Neural cell (in vitro differentiated cells): Measurements from ENCODE around the gene RRP1. TPM values are rescaled to one million over a fixed set of nuclear protein-coding genes. Genes with fewer than 3 reads are reported as not detected.

Experiments
- H2AFZ ChIP-seq: fragments of 200-600, 300-800 bp; sonication (generic), shearing (Covaris generic); 2 replicates; pipeline ENCODE4 v1.6.0; 2014; ENCODE audit warnings: low read depth, mild to moderate bottlenecking, antibody characterized with exemption, low read length, moderate library complexity
- H3F3A ChIP-seq: fragments of 200-600 bp; shearing (Covaris generic); 2 replicates; pipeline ENCODE4 v1.6.1; 2016; ENCODE audit warnings: mild to moderate bottlenecking, moderate library complexity, mixed read lengths, antibody characterized with exemption, low read length; ENCODE audit not compliant: insufficient read depth, poor library complexity, severe bottlenecking
- H3K27ac ChIP-seq: fragments of 200-600, 300-800 bp; sonication (generic), shearing (Covaris generic); 2 replicates; pipeline ENCODE4 v1.5.1; 2014; ENCODE audit warnings: mild to moderate bottlenecking, low read length, moderate library complexity
- H3K27me3 ChIP-seq: fragments of 300-800, 200-600 bp; sonication (generic), shearing (Covaris generic); 2 replicates; pipeline ENCODE4 v1.6.0; 2014; ENCODE audit warnings: mild to moderate bottlenecking, low read depth, low read length, moderate library complexity; ENCODE audit not compliant: insufficient read depth
- H3K36me3 ChIP-seq: fragments of 300-800, 200-600 bp; sonication (generic), shearing (Covaris generic); 2 replicates; pipeline ENCODE4 v1.5.1; 2014; ENCODE audit warnings: mild to moderate bottlenecking, antibody characterized with exemption, low read length, moderate library complexity; ENCODE audit not compliant: insufficient read depth
- H3K4me2 ChIP-seq: fragments of 300-800, 200-600 bp; sonication (generic), shearing (Covaris generic); 2 replicates; pipeline ENCODE4 v1.6.0; 2014; ENCODE audit warnings: mild to moderate bottlenecking, low read length
- H3K4me3 ChIP-seq: fragments of 300-800, 200-600 bp; sonication (generic), shearing (Covaris generic); 2 replicates; pipeline ENCODE4 v1.5.1; 2014; ENCODE audit warnings: mild to moderate bottlenecking, low read length, moderate library complexity
- H3K79me2 ChIP-seq: fragments of 200-600 bp; shearing (Covaris generic); replicated peaks from 2 replicates; pipeline ENCODE4 v1.6.0; 2014; ENCODE audit warnings: mild to moderate bottlenecking, low read length, moderate library complexity; ENCODE audit not compliant: insufficient read depth
- H3K9ac ChIP-seq: fragments of 300-800, 200-600 bp; sonication (generic), shearing (Covaris generic); 2 replicates; pipeline ENCODE4 v1.6.1; 2016; ENCODE audit warnings: mild to moderate bottlenecking, low read length, mixed read lengths
- H3K9me2 ChIP-seq: fragments of 200-600 bp; shearing (Covaris generic); 2 replicates; pipeline ENCODE4 v1.6.1; 2016; ENCODE audit warnings: mild to moderate bottlenecking, low read length, mixed read lengths; ENCODE audit not compliant: insufficient read depth
- H3K9me3 ChIP-seq: fragments of 200-600, 300-800 bp; sonication (generic), shearing (Covaris generic); 2 replicates; pipeline ENCODE4 v1.6.1; 2016; ENCODE audit warnings: mild to moderate bottlenecking, mixed run types, low read length, moderate library complexity, mixed read lengths
- H4K20me1 ChIP-seq: fragments of 200-600 bp; shearing (Covaris generic); 2 replicates; pipeline ENCODE4 v1.6.1; 2016; ENCODE audit warnings: mild to moderate bottlenecking, mixed run types; ENCODE audit not compliant: insufficient read depth
- EP300 ChIP-seq: fragments of 450-650 bp; conservative IDR thresholded peaks from 2 replicates; pipeline ENCODE4 v1.6.1; 2014; ENCODE audit warnings: antibody characterized with exemption, mild to moderate bottlenecking, moderate library complexity; ENCODE audit not compliant: poor library complexity, severe bottlenecking
- EZH2 ChIP-seq: fragments of 200-600, 300-800 bp; shearing (Covaris generic), sonication (generic); IDR thresholded peaks from 2 replicates; pipeline ENCODE4 v1.6.1; 2014; ENCODE audit warnings: antibody characterized with exemption, low read length, borderline replicate concordance, mild to moderate bottlenecking; ENCODE audit not compliant: insufficient read depth, poor library complexity, severe bottlenecking
- MXI1 ChIP-seq: fragments of 450-650 bp; conservative IDR thresholded peaks from 2 replicates; pipeline ENCODE4 v1.6.1; 2014; ENCODE audit warnings: antibody characterized with exemption, mild to moderate bottlenecking; ENCODE audit not compliant: poor library complexity, severe bottlenecking
- POLR2AphosphoS5 ChIP-seq: IDR thresholded peaks from 2 replicates; pipeline ENCODE4 v1.6.1; 2012
- RAD21 ChIP-seq: fragments of 450-650 bp; conservative IDR thresholded peaks from 2 replicates; pipeline ENCODE4 v1.6.1; 2014; ENCODE audit warnings: antibody characterized with exemption, mild to moderate bottlenecking, moderate library complexity
- SMC3 ChIP-seq: fragments of 450-650 bp; conservative IDR thresholded peaks from 2 replicates; pipeline ENCODE4 v1.6.1; 2014; ENCODE audit warnings: antibody characterized with exemption, mild to moderate bottlenecking, moderate library complexity; ENCODE audit not compliant: poor library complexity
- TAF1 ChIP-seq: IDR thresholded peaks from 2 replicates; pipeline ENCODE4 v1.6.1; 2012; ENCODE audit warnings: low read depth
- polyA plus RNA-seq: library from polyadenylated mRNA; depleted of rRNA; stranded (reverse); fragments of >200 nt; gene quantifications from 2 replicates; pipeline ENCODE4 v1.2.3, GENCODE V29; 2014
- TF ChIP-seq, protein P1 (sequence below): IDR thresholded peaks from 2 replicates; pipeline ENCODE4 v1.6.1; 2012; ENCODE audit warnings: borderline replicate concordance
- TF ChIP-seq, protein P2 (sequence below): fragments of 450-650 bp; IDR thresholded peaks from 2 replicates; pipeline ENCODE4 v1.5.1; 2014; ENCODE audit warnings: antibody characterized with exemption, mild to moderate bottlenecking, moderate library complexity; ENCODE audit not compliant: poor library complexity, severe bottlenecking

RRP1 gene
- polyA plus RNA-seq, 1 donor from 2014 or later = 35.8 TPM

DNA sequence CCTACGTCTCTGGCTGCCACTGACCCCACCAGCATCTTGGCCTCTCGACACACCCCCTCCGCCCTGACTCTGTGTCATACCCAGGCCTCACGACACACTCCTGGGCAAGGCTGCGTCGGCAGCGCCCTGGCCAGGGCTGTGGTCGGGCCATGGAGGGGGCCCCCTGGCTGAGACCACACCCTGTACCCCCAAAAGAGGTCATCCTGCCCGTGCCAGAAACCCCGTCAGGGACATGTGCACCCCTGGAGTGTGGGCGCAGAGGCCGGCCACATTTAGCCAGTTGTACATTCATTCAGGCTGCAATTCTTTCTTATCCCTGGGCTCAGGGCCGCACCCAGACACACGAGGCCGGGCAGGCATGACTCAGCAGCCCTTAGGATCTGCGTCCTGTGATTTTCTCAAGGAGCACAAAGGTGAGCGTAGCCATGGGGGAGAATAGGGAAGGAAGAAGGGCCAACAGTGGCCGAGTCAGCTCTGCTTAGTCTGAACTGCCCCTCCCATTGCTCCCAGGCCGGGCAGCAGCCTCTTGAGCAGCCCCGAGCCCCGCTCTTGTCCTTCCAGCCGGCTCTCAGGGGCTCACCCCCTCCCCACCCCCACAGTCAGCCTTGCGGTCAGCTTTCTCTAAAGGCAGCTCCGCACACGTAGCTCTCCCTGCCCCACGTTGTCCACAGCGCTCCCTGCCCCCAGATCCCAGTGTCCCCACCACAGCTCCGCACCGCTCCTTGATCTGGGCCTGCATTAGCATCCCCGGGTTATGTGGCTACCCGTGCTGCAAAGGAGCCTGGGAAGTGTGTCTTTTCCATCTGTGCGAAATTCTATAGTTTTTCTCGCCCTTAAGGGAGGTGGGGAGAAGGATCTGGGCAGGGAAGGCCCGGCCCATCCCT is 21.2 kb upstream of the RRP1 start (continued):
- no peak for TF ChIP-seq SMC3

- Histone ChIP-seq H3K27me3 (no peaks in the 10 kb centered on the region), H3K27ac (no peak overlapping the region), H2AFZ (no peak overlapping the region), H3K4me2 (no peak overlapping the region), H3K9me2 (no peaks in the 10 kb centered on the region), H3K79me2 (no peaks in the 10 kb centered on the region), H3K4me3 (no peak overlapping the region), H3F3A (no peaks in the 10 kb centered on the region), H4K20me1 (no peaks in the 10 kb centered on the region), H3K9ac (no peak overlapping the region), H3K36me3 (no peaks in the 10 kb centered on the region), H3K9me3 (no peaks in the 10 kb centered on the region)
- TF ChIP-seq TAF1 (no peak), RAD21 (no peak), POLR2AphosphoS5 (no peak), EP300 (no peak), SMC3 (no peak)
- TF ChIP-seq, protein P1, sequence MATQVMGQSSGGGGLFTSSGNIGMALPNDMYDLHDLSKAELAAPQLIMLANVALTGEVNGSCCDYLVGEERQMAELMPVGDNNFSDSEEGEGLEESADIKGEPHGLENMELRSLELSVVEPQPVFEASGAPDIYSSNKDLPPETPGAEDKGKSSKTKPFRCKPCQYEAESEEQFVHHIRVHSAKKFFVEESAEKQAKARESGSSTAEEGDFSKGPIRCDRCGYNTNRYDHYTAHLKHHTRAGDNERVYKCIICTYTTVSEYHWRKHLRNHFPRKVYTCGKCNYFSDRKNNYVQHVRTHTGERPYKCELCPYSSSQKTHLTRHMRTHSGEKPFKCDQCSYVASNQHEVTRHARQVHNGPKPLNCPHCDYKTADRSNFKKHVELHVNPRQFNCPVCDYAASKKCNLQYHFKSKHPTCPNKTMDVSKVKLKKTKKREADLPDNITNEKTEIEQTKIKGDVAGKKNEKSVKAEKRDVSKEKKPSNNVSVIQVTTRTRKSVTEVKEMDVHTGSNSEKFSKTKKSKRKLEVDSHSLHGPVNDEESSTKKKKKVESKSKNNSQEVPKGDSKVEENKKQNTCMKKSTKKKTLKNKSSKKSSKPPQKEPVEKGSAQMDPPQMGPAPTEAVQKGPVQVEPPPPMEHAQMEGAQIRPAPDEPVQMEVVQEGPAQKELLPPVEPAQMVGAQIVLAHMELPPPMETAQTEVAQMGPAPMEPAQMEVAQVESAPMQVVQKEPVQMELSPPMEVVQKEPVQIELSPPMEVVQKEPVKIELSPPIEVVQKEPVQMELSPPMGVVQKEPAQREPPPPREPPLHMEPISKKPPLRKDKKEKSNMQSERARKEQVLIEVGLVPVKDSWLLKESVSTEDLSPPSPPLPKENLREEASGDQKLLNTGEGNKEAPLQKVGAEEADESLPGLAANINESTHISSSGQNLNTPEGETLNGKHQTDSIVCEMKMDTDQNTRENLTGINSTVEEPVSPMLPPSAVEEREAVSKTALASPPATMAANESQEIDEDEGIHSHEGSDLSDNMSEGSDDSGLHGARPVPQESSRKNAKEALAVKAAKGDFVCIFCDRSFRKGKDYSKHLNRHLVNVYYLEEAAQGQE = no peak
Measured at GRCh38 chr21:43768868-43769167, 20.6 kb upstream of the RRP1 start.

DNA sequence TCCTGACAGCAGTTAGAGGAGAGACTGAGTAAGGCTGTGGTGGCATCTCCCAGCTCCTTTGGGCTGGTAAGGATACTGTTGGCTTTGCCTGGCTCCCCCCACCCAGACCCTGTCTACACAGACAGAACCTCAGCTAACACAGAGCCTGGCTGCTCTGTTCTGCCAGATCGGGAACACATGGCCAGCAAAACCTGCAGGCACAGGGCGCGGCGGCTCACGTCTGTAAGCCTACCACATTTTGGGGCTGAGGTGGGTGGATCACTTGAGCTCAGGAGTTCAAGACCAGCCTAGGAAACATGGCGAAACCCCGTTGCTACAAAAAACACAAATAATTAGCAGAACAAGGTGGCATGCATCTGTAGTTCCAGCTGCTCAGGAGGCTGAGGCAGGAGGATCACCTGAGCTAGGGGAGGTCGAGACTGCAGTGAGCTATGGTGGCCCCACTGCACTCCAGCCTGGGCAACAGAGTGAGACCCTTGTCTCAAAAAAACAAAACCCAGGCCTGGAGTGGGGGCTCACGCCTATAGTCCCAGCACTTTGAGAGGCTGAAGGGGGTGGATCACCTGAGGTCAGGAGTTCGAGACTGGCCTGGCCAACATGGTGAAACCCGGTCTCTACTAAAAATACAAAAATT is 19.9 kb upstream of the RRP1 start:
- H3K27ac ChIP-seq = no peak overlapping the region
- TF ChIP-seq MXI1 = no peak
- TF ChIP-seq EP300 = no peak
- TF ChIP-seq RAD21 = no peak
- TF ChIP-seq POLR2AphosphoS5 = no peak
- TF ChIP-seq, protein P2, sequence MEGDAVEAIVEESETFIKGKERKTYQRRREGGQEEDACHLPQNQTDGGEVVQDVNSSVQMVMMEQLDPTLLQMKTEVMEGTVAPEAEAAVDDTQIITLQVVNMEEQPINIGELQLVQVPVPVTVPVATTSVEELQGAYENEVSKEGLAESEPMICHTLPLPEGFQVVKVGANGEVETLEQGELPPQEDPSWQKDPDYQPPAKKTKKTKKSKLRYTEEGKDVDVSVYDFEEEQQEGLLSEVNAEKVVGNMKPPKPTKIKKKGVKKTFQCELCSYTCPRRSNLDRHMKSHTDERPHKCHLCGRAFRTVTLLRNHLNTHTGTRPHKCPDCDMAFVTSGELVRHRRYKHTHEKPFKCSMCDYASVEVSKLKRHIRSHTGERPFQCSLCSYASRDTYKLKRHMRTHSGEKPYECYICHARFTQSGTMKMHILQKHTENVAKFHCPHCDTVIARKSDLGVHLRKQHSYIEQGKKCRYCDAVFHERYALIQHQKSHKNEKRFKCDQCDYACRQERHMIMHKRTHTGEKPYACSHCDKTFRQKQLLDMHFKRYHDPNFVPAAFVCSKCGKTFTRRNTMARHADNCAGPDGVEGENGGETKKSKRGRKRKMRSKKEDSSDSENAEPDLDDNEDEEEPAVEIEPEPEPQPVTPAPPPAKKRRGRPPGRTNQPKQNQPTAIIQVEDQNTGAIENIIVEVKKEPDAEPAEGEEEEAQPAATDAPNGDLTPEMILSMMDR = no peak
- TF ChIP-seq, protein P1 = no peak
- TF ChIP-seq SMC3 = no peak
- TF ChIP-seq TAF1 = no peak
- TF ChIP-seq EZH2 = no peak
- no peaks in the 10 kb centered on the region for H3K79me2 ChIP-seq

More for the DNA sequence above, 19.9 kb upstream of the RRP1 start:
- H3K9me3 ChIP-seq = no peaks in the 10 kb centered on the region
- H2AFZ ChIP-seq = no peak overlapping the region
- no peaks in the 10 kb centered on the region for H4K20me1 ChIP-seq
- no peak overlapping the region for H3K4me3 ChIP-seq
- H3K36me3 ChIP-seq = no peaks in the 10 kb centered on the region
- H3K4me2 ChIP-seq = no peak overlapping the region
- H3F3A ChIP-seq = no peaks in the 10 kb centered on the region
- no peaks in the 10 kb centered on the region for H3K9me2 ChIP-seq
- H3K9ac ChIP-seq = no peak overlapping the region
- H3K27me3 ChIP-seq = no peaks in the 10 kb centered on the region
